HEK293T (cell line): ENCODE data around the gene IFIT1B.
"Not testable (repeated sequence)": the region's sequence is repeated elsewhere in the genome, so short reads cannot be mapped to it uniquely, and the experiment has no call there.

ENCODE experiments used
- ARNT ChIP-seq: fragments of 450-650 bp; IDR thresholded peaks from 2 replicates; pipeline ENCODE4 v1.6.1; 2017; ENCODE audit warnings: mild to moderate bottlenecking
- BHLHE40 ChIP-seq: fragments of 450-650 bp; IDR thresholded peaks from 2 replicates; pipeline ENCODE4 v1.6.1; 2016; ENCODE audit warnings: mild to moderate bottlenecking, moderate library complexity, borderline replicate concordance
- CTBP1 ChIP-seq: fragments of 450-650 bp; IDR thresholded peaks from 2 replicates; pipeline ENCODE4 v1.6.1; 2016; ENCODE audit warnings: borderline replicate concordance
- ELF4 ChIP-seq: fragments of 450-650 bp; IDR thresholded peaks from 2 replicates; pipeline ENCODE4 v1.6.1; 2017; ENCODE audit warnings: antibody characterized with exemption
- FOXA1 ChIP-seq: fragments of 450-650 bp; IDR thresholded peaks from 2 replicates; pipeline ENCODE4 v1.6.1; 2016; ENCODE audit warnings: mild to moderate bottlenecking
- FOXK2 ChIP-seq: fragments of 450-650 bp; IDR thresholded peaks from 2 replicates; pipeline ENCODE4 v1.6.1; 2016; ENCODE audit warnings: mild to moderate bottlenecking
- HDGF ChIP-seq: fragments of 450-650 bp; IDR thresholded peaks from 2 replicates; pipeline ENCODE4 v1.6.1; 2017; ENCODE audit warnings: antibody characterized with exemption, borderline replicate concordance
- NFRKB ChIP-seq: fragments of 450-650 bp; IDR thresholded peaks from 2 replicates; pipeline ENCODE4 v1.6.1; 2016; ENCODE audit warnings: mild to moderate bottlenecking, moderate library complexity
- SP1 ChIP-seq: fragments of 450-650 bp; IDR thresholded peaks from 2 replicates; pipeline ENCODE4 v1.6.1; 2017
- SUZ12 ChIP-seq: fragments of 450-650 bp; IDR thresholded peaks from 2 replicates; pipeline ENCODE4 v1.6.1; 2016; ENCODE audit warnings: mild to moderate bottlenecking
- TARDBP ChIP-seq: fragments of 450-650 bp; IDR thresholded peaks from 2 replicates; pipeline ENCODE4 v1.6.1; 2016
- ZNF384 ChIP-seq: fragments of 450-650 bp; IDR thresholded peaks from 2 replicates; pipeline ENCODE4 v1.6.1; 2016

DNA sequence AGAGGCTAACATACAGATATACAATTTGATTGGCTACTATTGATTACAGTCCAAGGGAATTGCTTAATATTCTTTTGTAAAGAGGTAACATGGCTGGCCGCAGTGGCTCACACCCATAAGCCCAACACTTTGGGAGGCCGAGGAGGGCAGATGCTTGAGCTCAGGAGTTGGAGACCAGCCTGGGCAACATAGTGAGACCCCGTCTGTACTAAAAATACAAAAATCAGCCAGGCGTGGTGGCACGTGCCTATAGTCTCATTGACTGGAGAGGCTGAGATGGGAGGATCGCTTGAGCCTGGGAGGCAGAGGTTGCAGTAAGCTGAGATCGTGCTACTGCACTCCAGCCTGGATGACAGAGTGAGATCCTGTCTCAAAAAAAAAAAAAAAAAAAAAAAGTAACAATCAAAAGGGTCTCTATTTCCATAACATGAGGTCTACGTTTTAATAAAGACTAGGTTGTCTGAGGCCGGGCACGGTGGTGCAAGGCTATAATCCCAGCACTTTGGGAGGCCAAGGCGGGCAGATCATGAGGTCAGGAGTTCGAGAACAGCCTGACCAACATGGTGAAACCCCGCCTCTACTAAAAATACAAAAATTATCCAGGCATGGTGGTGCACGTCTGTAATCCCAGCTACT lies 46.3 kb upstream of the IFIT1B start:
- not testable (repeated sequence) for TF ChIP-seq HDGF, ZNF384, CTBP1, FOXA1, FOXK2, SP1, ARNT, SUZ12, BHLHE40, NFRKB, ELF4, TARDBP
